Caco-2 (cell line): ENCODE data around the gene POLR2E. TPM values are rescaled to one million over a fixed set of nuclear protein-coding genes. Genes with fewer than 3 reads are reported as not detected.
A peak's percentile ranks its signal among the peaks of the same experiment; 100 is the strongest.
"Not testable (repeated sequence)": the region's sequence is repeated elsewhere in the genome, so short reads cannot be mapped to it uniquely, and the experiment has no call there.

Experiments
- BruUV-seq: library from RNA; stranded (reverse); fragments of 400-500 nt; replicated peaks from 2 replicates; lab custom pipeline; 2021; lab: Mats Ljungman, UMichigan
- CTCF ChIA-PET: fragments of 300-600 bp; sonication (Branson Sonifier 250); formaldehyde crosslinking; loops from one replicate; lab custom pipeline; 2022; ENCODE audit warnings: antibody characterized with exemption; lab: Charles Lee
- POLR2A ChIA-PET: fragments of 300-600 bp; sonication (Branson Sonifier 250); formaldehyde crosslinking; loops from one replicate; lab custom pipeline; 2022; ENCODE audit warnings: antibody characterized with exemption; lab: Charles Lee
- DNase-seq, 2 experiments: peaks; one replicate each; pipeline versions ENCODE4 v3.0.0 to v3.0.0-alpha.2; 2020 to 2022
- H3K27me3 ChIP-seq: replicated peaks from 2 replicates; pipeline ENCODE4 v1.6.0; 2011; ENCODE audit warnings: low read length; ENCODE audit not compliant: control insufficient read depth, insufficient read depth
- H3K36me3 ChIP-seq: 2 replicates; pipeline ENCODE4 v1.5.1; 2011; ENCODE audit warnings: low read length; ENCODE audit not compliant: control insufficient read depth, insufficient read depth
- H3K4me1 ChIP-seq: fragments of 250-450 bp; sonication (Bioruptor Pico); 2 replicates; pipeline ENCODE4 v1.5.1; 2020; ENCODE audit warnings: mild to moderate bottlenecking
- H3K4me3 ChIP-seq: 2 replicates; pipeline ENCODE4 v1.5.1; 2011; ENCODE audit warnings: low read depth, mild to moderate bottlenecking, control low read depth, low read length
- H3K9me3 ChIP-seq: fragments of 250-450 bp; sonication (Bioruptor Pico); 2 replicates; pipeline ENCODE4 v1.5.1; 2020; ENCODE audit warnings: mild to moderate bottlenecking, moderate library complexity
- H3K27ac Mint-ChIP-seq: one replicate; pipeline ENCODE4 v1.8.0; 2022; ENCODE audit warnings: mixed read lengths; ENCODE audit not compliant: unreplicated experiment
- H3K27me3 Mint-ChIP-seq: one replicate; pipeline ENCODE4 v1.8.0; 2022; ENCODE audit warnings: mixed read lengths; ENCODE audit not compliant: insufficient read depth, unreplicated experiment
- H3K36me3 Mint-ChIP-seq: one replicate; pipeline ENCODE4 v1.8.0; 2022; ENCODE audit warnings: mild to moderate bottlenecking, mixed read lengths; ENCODE audit not compliant: insufficient read depth, unreplicated experiment
- H3K4me1 Mint-ChIP-seq: one replicate; pipeline ENCODE4 v1.8.0; 2022; ENCODE audit warnings: low read depth, mixed read lengths; ENCODE audit not compliant: unreplicated experiment
- H3K4me3 Mint-ChIP-seq: one replicate; pipeline ENCODE4 v1.8.0; 2022; ENCODE audit warnings: mild to moderate bottlenecking, moderate library complexity, mixed read lengths; ENCODE audit not compliant: unreplicated experiment
- H3K9me3 Mint-ChIP-seq: one replicate; pipeline ENCODE4 v1.8.0; 2022; ENCODE audit warnings: mixed read lengths; ENCODE audit not compliant: unreplicated experiment
- intact Hi-C: fragments of 100-400 bp; cut with micrococcal nuclease; formaldehyde crosslinking; loops from one replicate; pipeline ENCODE4 v1.10.0; 2022; ENCODE audit not compliant: unreplicated experiment
- total RNA-seq: library from RNA; stranded (reverse); gene quantifications from 2 replicates; pipeline ENCODE4 v1.2.3, GENCODE V29; 2022
- TF ChIP-seq, protein P1 (sequence below), 2 experiments: fragments of 200-600 bp in 1 of 2; IDR thresholded peaks; 1 replicate in 1 of 2; 2 replicates in 1 of 2; pipeline versions ENCODE4 v1.5.1 to v1.8.0; 2011 to 2022; ENCODE audit warnings: antibody characterized with exemption in 1 of 2, control low read depth in 1 of 2, inconsistent platforms in 1 of 2, low read depth in 1 of 2, low read length in 1 of 2, mild to moderate bottlenecking in 1 of 2, moderate library complexity in 1 of 2; ENCODE audit not compliant: insufficient read depth in 1 of 2, severe bottlenecking in 1 of 2, unreplicated experiment in 1 of 2

The POLR2E gene
- total RNA-seq, 1 experiment from 2014 or later: 264 TPM

DNA sequence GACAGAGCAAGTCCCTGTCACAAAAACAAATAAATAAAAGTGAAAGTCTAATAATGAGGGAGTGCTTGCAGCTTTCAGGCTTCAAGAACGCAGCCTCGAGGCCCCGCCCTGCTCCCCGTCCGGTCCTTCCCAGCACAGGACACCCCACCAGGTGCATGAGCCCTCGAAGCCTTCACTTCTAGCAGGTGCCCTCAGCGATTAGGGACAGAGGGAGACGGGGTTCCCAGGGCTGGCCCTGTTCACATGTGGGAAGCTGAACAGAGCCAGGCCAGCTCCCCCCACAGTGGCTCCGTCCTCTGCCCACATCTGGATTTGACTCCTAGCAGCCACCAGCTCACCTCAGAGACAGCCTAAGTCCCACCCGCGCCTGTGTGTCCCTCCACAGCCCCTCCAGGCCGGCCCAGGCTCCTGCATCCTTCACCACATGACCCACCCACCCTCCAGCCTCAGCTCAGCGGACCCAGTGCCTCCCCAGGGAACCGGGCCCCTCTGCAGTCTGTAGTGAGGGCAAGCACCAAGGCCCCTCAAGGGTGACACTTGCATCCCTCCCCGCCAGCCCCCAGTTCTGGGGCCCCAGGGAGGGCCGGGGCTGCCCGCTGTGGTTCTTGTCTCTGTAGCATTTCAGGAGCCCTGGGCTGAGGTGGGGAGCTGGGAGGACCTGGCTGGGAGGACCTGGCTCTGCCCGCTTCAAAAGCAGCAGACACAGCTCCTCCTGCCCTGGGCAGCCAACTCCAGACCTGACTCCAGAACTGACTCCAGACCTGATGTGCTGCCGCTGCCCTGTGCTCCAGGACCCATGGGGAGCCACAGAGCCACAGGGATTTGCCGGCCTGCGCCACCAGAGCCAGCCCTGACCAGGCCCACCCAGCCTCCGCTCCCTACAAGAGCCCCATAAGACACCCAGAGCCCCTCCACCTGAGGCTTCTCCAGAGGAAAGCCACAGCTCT is 35.9 kb upstream of the POLR2E start:
- TF ChIP-seq, protein P1, sequence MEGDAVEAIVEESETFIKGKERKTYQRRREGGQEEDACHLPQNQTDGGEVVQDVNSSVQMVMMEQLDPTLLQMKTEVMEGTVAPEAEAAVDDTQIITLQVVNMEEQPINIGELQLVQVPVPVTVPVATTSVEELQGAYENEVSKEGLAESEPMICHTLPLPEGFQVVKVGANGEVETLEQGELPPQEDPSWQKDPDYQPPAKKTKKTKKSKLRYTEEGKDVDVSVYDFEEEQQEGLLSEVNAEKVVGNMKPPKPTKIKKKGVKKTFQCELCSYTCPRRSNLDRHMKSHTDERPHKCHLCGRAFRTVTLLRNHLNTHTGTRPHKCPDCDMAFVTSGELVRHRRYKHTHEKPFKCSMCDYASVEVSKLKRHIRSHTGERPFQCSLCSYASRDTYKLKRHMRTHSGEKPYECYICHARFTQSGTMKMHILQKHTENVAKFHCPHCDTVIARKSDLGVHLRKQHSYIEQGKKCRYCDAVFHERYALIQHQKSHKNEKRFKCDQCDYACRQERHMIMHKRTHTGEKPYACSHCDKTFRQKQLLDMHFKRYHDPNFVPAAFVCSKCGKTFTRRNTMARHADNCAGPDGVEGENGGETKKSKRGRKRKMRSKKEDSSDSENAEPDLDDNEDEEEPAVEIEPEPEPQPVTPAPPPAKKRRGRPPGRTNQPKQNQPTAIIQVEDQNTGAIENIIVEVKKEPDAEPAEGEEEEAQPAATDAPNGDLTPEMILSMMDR (IDR thresholded peaks at IDR 0.05; ENCODE audit: insufficient read depth in 1 of 2, low read depth in 1 of 2, low read length in 1 of 2, severe bottlenecking in 1 of 2, unreplicated experiment in 1 of 2): no peak
- Mint-ChIP-seq H3K27ac (no peak overlapping the region), H3K27me3 (no peaks in the 10 kb centered on the region), H3K9me3 (no peaks in the 10 kb centered on the region), H3K4me1 (no peaks in the 10 kb centered on the region), H3K36me3 (peaks cover 34% of the 10 kb centered on the region), H3K4me3 (peak overlapping the region; percentile 75)
- H3K36me3 ChIP-seq: no peaks in the 10 kb centered on the region
- H3K9me3 ChIP-seq: no peaks in the 10 kb centered on the region
- H3K4me1 ChIP-seq: peaks cover 6% of the 10 kb centered on the region; the same call in 1 of the 2 replicates
- POLR2A ChIA-PET: interaction anchor here (0.6 kb wide), 1 partner anchor 118 kb away, joined by 3 read pairs; no protein-coding TSS in a partner anchor
- intact Hi-C loops: no loop called here
- no peak overlapping the region for H3K4me3 ChIP-seq
- no TSS peak for BruUV-seq
- DNase-seq: no peak
- CTCF ChIA-PET: no interaction called here
- no peaks in the 10 kb centered on the region for H3K27me3 ChIP-seq

DNA sequence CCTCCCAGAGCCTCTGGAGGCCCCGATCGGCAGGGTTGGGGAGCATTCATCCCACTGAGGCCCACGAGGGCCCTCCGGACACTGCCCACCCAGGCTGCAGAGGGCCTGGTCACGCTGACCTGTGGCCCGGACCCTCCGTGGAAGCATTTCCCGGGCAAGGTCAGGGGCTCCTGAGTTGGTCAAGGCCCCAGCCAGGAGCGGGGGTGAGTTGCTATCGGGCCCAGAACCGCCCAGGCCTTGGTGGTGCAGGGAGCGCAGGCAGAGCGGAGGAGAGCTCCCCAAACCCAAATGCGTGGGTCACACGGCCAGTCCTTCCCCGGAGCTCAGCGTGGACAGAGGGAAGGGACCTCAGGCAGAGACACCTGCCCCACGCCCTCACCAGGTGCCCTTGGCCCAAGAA is 34.4 kb upstream of the POLR2E start:
- no peak for DNase-seq
- no peak overlapping the region for H3K4me3 Mint-ChIP-seq
- no TSS peak for BruUV-seq
- H3K9me3 Mint-ChIP-seq: no peaks in the 10 kb centered on the region
- Histone ChIP-seq H3K9me3 (no peaks in the 10 kb centered on the region), H3K4me1 (peaks cover 6% of the 10 kb centered on the region; the same call in 1 of the 2 replicates), H3K36me3 (no peaks in the 10 kb centered on the region), H3K4me3 (no peak overlapping the region), H3K27me3 (no peaks in the 10 kb centered on the region)
- POLR2A ChIA-PET: no interaction called here
- TF ChIP-seq, protein P1 (IDR thresholded peaks at IDR 0.05; ENCODE audit: insufficient read depth in 1 of 2, low read depth in 1 of 2, low read length in 1 of 2, severe bottlenecking in 1 of 2, unreplicated experiment in 1 of 2): no peak
- CTCF ChIA-PET: interaction anchor here (0.8 kb wide), 1 partner anchor 12 kb away, joined by 3 read pairs; no protein-coding TSS in a partner anchor
- intact Hi-C loops: no loop called here
- no peaks in the 10 kb centered on the region for H3K4me1 Mint-ChIP-seq
- H3K36me3 Mint-ChIP-seq: peaks cover 40% of the 10 kb centered on the region
- H3K27me3 Mint-ChIP-seq: no peaks in the 10 kb centered on the region
- no peak overlapping the region for H3K27ac Mint-ChIP-seq

DNA sequence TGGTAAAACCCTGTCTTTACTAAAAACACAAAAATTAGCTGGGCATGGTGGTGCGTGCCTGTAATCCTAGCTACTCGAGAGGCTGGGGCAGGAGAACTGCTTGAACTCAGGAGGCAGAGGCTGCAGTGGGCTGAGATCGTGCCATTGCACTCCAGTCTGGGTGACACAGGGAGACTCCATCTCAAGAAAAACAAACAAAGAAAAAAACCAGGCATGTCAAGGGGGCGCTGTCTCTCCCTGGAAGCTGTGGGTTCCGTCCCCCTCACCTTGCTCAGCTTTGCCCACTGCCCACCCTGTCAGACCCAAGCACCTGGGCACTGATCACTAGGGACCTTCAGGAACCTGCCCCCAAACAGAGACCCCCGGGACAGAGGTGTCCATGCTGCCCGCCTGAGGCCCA is 33.9 kb upstream of the POLR2E start:
- H3K36me3 Mint-ChIP-seq: peaks cover 37% of the 10 kb centered on the region
- H3K27me3 ChIP-seq, H3K4me3 Mint-ChIP-seq, H3K4me3 ChIP-seq, H3K9me3 ChIP-seq, H3K9me3 Mint-ChIP-seq, intact Hi-C loops, H3K36me3 ChIP-seq, H3K27ac Mint-ChIP-seq, H3K4me1 Mint-ChIP-seq, BruUV-seq, H3K4me1 ChIP-seq, H3K27me3 Mint-ChIP-seq, DNase-seq, POLR2A ChIA-PET: not testable (repeated sequence)
- CTCF ChIA-PET: interaction anchor here (0.8 kb wide), 1 partner anchor 12 kb away, joined by 3 read pairs; no protein-coding TSS in a partner anchor
